ENCODE measurements around the gene PPP1R14B.

Gene PPP1R14B

DNA sequence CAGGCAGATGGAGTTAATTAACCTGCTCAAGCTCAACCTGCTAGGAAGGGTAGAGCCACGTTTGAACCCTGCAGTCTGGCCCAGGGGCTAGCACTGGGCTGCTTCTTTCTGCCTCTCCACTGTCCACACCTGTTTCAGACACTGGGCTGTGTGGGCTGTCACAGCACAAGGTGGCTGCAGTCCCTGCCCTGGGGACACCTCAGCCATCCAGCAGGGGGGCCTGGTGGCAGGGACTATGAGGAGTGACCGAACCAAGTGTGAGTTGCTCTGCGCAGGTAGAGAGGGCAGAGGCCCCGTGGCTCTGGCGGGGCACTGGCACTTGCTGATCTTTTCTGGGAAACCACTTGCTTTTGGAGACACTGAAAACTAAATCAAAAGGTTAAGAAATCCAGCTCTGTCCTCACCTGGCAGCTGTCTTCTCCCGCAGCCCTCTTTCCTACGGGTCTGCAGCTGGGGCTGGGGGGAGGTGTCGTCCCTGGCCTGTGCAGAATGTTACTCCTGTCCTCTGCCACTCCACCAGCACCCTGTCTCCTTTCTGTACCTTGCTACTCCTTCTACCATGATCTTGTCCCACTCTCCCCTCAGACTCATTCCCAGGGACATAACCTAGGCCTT, 31.9 kb upstream of the PPP1R14B start:
- no peak for DNase-seq (ENCODE audit: low spot score)
- TF ChIP-seq, protein P1, sequence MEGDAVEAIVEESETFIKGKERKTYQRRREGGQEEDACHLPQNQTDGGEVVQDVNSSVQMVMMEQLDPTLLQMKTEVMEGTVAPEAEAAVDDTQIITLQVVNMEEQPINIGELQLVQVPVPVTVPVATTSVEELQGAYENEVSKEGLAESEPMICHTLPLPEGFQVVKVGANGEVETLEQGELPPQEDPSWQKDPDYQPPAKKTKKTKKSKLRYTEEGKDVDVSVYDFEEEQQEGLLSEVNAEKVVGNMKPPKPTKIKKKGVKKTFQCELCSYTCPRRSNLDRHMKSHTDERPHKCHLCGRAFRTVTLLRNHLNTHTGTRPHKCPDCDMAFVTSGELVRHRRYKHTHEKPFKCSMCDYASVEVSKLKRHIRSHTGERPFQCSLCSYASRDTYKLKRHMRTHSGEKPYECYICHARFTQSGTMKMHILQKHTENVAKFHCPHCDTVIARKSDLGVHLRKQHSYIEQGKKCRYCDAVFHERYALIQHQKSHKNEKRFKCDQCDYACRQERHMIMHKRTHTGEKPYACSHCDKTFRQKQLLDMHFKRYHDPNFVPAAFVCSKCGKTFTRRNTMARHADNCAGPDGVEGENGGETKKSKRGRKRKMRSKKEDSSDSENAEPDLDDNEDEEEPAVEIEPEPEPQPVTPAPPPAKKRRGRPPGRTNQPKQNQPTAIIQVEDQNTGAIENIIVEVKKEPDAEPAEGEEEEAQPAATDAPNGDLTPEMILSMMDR (IDR thresholded peaks at IDR 0.05; ENCODE audit: extremely low read depth, missing control alignments): no peak

GRCh38 chr11:64276653-64277431, 30.1 kb upstream of the PPP1R14B start:
- TF ChIP-seq, protein P1 (IDR thresholded peaks at IDR 0.05; ENCODE audit: extremely low read depth, missing control alignments): no peak
- DNase-seq (ENCODE audit: low spot score): no peak

- no peak for DNase-seq (ENCODE audit: low spot score)
- TF ChIP-seq, protein P1 (IDR thresholded peaks at IDR 0.05; ENCODE audit: extremely low read depth, missing control alignments): no peak
Observed at GRCh38 chr11:64275841-64276240, 29.1 kb upstream of the PPP1R14B start.

GRCh38 chr11:64275031-64275800, 28.5 kb upstream of the PPP1R14B start:
- TF ChIP-seq, protein P1 (IDR thresholded peaks at IDR 0.05; ENCODE audit: extremely low read depth, missing control alignments): no peak
- DNase-seq (ENCODE audit: low spot score): no peak

- DNase-seq (ENCODE audit: low spot score): peak; percentile 92
- TF ChIP-seq, protein P1 (IDR thresholded peaks at IDR 0.05; ENCODE audit: extremely low read depth, missing control alignments): no peak
Observed at GRCh38 chr11:64269540-64270220, 22.9 kb upstream of the PPP1R14B start.

DNA sequence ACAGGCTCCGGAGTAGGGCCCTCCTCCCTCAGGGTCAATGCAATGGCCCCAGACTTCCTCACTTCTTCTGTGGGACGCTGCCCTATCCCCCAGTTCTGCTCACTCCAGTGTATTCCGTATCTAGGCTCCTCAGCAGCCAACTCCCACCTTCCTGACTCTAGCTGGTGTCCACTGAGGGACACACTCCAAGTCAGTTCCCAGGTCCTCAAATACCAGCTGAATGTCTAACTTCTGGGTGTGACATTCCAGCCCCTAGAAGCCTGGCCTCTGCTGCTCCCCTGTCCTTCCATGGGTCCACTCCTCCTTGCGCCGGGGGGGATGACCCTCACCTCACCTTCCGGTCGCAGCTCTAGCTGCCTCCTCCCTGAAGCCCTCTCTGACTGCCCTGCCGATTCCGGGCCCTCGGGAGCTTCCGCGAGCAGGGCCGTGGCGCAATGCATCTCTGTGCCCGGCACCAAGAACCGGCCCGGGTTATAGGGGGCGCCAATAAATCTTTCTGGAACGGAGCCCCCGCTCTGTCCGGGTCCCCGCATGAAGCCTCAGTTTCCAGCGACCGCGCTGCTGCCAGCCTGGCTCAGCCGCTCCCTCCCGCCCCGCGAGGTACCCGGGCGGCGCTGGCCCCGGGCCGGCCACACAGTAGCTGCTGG, 22.3 kb upstream of the PPP1R14B start:
- TF ChIP-seq, protein P1 (IDR thresholded peaks at IDR 0.05; ENCODE audit: extremely low read depth, missing control alignments): no peak
- DNase-seq (ENCODE audit: low spot score): no peak
